ENCODE results near the gene CD14. TPM values are rescaled to one million over a fixed set of nuclear protein-coding genes. Genes with fewer than 3 reads are reported as not detected.
"Not testable (repeated sequence)": the region's sequence is repeated elsewhere in the genome, so short reads cannot be mapped to it uniquely, and the experiment has no call there.

CD14 gene
- total RNA-seq, 1 experiment from 2014 or later: 0.42 TPM

- TF ChIP-seq ZBTB33 (IDR thresholded peaks at IDR 0.05; ENCODE audit: extremely low read depth, insufficient replicate concordance, low read length): no peak
Measured at GRCh38 chr5:140664030-140664358, 31.0 kb upstream of the CD14 start (continued).

GRCh38 chr5:140660371-140660770, 27.4 kb upstream of the CD14 start:
- H3K4me1 ChIP-seq (ENCODE audit: control insufficient read depth in 1 of 2, insufficient read depth in 2 of 2, low read length in 2 of 2); intact Hi-C loops (cut with micrococcal nuclease); H3K27me3 ChIP-seq (ENCODE audit: insufficient read depth, low read length); BruUV-seq (replicated peaks); RAD21 ChIA-PET (ENCODE audit: low non-redundant PET in 1 of 2, low total read pairs in 2 of 2, uncharacterized antibody in 2 of 2, unreplicated experiment in 2 of 2); H3K79me2 ChIP-seq (ENCODE audit: insufficient read depth, low read length); H3K9me2 ChIP-seq (ENCODE audit: insufficient read depth); H4K20me1 ChIP-seq (ENCODE audit: insufficient read depth); DNase-seq (ENCODE audit: low read depth, low spot score); H3K27ac ChIP-seq (ENCODE audit: low read depth, low read length); H3K9ac ChIP-seq (ENCODE audit: low read length); H2AFZ ChIP-seq (ENCODE audit: low read depth, low read length, poor library complexity, severe bottlenecking); ATAC-seq; H3K4me3 ChIP-seq (replicated peaks in 1 of 2; ENCODE audit: low read depth in 1 of 2, low read length in 2 of 2); H3K9me3 ChIP-seq (ENCODE audit: control insufficient read depth in 1 of 2, insufficient read depth in 1 of 2, low read depth in 1 of 2, low read length in 2 of 2); POLR2A ChIA-PET; H3K4me2 ChIP-seq (ENCODE audit: low read length); CTCF ChIA-PET: not testable (repeated sequence)
- H3K36me3 ChIP-seq (ENCODE audit: control insufficient read depth in 1 of 2, insufficient read depth in 2 of 2, low read length in 2 of 2): peaks cover 46 to 60% of the 10 kb centered on the region in 2 experiments; a peak in 3 of 4 replicates

DNA sequence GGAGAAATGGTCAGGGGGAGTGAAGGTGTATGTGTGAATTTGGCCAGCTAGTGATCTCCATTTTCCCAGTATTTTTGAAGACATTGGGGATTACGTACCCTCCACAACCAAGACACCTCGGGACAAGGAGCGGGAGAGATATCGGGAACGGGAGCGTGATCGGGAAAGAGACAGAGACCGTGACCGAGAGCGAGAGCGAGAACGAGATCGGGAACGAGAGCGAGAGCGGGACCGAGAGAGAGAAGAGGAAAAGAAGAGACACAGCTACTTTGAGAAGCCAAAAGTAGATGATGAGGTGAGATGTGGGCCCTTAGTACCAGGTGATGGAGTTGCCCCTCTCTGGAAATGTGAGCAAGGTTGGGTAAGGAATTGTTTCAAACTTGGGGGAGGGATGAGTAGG, 25.9 kb upstream of the CD14 start:
- Histone ChIP-seq H3K9me3 (ENCODE audit: control insufficient read depth in 1 of 2, insufficient read depth in 1 of 2, low read depth in 1 of 2, low read length in 2 of 2) (no peaks in the 10 kb centered on the region), H3K27me3 (ENCODE audit: insufficient read depth, low read length) (no peaks in the 10 kb centered on the region), H3K4me2 (ENCODE audit: low read length) (no peak overlapping the region), H3K79me2 (ENCODE audit: insufficient read depth, low read length) (no peaks in the 10 kb centered on the region), H2AFZ (ENCODE audit: low read depth, low read length, poor library complexity, severe bottlenecking) (no peak overlapping the region), H4K20me1 (ENCODE audit: insufficient read depth) (no peaks in the 10 kb centered on the region), H3K4me3 (replicated peaks in 1 of 2; ENCODE audit: low read depth in 1 of 2, low read length in 2 of 2) (no peak overlapping the region), H3K27ac (ENCODE audit: low read depth, low read length) (no peak overlapping the region), H3K36me3 (ENCODE audit: control insufficient read depth in 1 of 2, insufficient read depth in 2 of 2, low read length in 2 of 2) (peaks cover 59 to 68% of the 10 kb centered on the region in 2 experiments; a peak in 3 of 4 replicates), H3K4me1 (ENCODE audit: control insufficient read depth in 1 of 2, insufficient read depth in 2 of 2, low read length in 2 of 2) (peaks cover 0 to 4% of the 10 kb centered on the region in 2 experiments; a peak in 1 of 4 replicates), H3K9ac (ENCODE audit: low read length) (no peak overlapping the region), H3K9me2 (ENCODE audit: insufficient read depth) (no peaks in the 10 kb centered on the region)
- ChIA-PET POLR2A (no interaction called here), CTCF (no interaction called here), RAD21 (ENCODE audit: low non-redundant PET in 1 of 2, low total read pairs in 2 of 2, uncharacterized antibody in 2 of 2, unreplicated experiment in 2 of 2) (no interaction called here)
- TF ChIP-seq EGR1 (IDR thresholded peaks at IDR 0.05; ENCODE audit: low read depth) (no peak), FOSL1 (IDR thresholded peaks at IDR 0.05; ENCODE audit: low read depth) (no peak), ZFX (IDR thresholded peaks at IDR 0.05) (no peak), POLR2A (IDR thresholded peaks at IDR 0.05; ENCODE audit: borderline replicate concordance, extremely low read depth, insufficient read depth, insufficient read length) (no peak), RAD21 (IDR thresholded peaks at IDR 0.05; ENCODE audit: low read depth) (no peak), ELF1 (IDR thresholded peaks at IDR 0.05; ENCODE audit: borderline replicate concordance, low read depth) (no peak), ZNF274 (IDR thresholded peaks at IDR 0.05; ENCODE audit: low read depth, low read length) (no peak), MAX (IDR thresholded peaks at IDR 0.05) (no peak), REST (IDR thresholded peaks at IDR 0.05; ENCODE audit: low read depth) (no peak), EZH2phosphoT487 (IDR thresholded peaks at IDR 0.05; ENCODE audit: borderline replicate concordance) (no peak)
- TF ChIP-seq, protein P1, sequence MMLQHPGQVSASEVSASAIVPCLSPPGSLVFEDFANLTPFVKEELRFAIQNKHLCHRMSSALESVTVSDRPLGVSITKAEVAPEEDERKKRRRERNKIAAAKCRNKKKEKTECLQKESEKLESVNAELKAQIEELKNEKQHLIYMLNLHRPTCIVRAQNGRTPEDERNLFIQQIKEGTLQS (IDR thresholded peaks at IDR 0.05): no peak
- no TSS peak for BruUV-seq (replicated peaks)
- DNase-seq (ENCODE audit: low read depth, low spot score) (no peak), ATAC-seq (no peak)
- intact Hi-C loops (cut with micrococcal nuclease): no loop called here
